Neural cell (in vitro differentiated cells): Measurements from ENCODE around the gene F13A1.

Source experiments
- EZH2 ChIP-seq: fragments of 200-600, 300-800 bp; shearing (Covaris generic), sonication (generic); IDR thresholded peaks from 2 replicates; pipeline ENCODE4 v1.6.1; 2014; ENCODE audit warnings: antibody characterized with exemption, low read length, borderline replicate concordance, mild to moderate bottlenecking; ENCODE audit not compliant: insufficient read depth, poor library complexity, severe bottlenecking
- POLR2AphosphoS5 ChIP-seq: IDR thresholded peaks from 2 replicates; pipeline ENCODE4 v1.6.1; 2012
- TAF1 ChIP-seq: IDR thresholded peaks from 2 replicates; pipeline ENCODE4 v1.6.1; 2012; ENCODE audit warnings: low read depth
- TF ChIP-seq, protein P1 (sequence below): fragments of 450-650 bp; IDR thresholded peaks from 2 replicates; pipeline ENCODE4 v1.5.1; 2014; ENCODE audit warnings: antibody characterized with exemption, mild to moderate bottlenecking, moderate library complexity; ENCODE audit not compliant: poor library complexity, severe bottlenecking

DNA sequence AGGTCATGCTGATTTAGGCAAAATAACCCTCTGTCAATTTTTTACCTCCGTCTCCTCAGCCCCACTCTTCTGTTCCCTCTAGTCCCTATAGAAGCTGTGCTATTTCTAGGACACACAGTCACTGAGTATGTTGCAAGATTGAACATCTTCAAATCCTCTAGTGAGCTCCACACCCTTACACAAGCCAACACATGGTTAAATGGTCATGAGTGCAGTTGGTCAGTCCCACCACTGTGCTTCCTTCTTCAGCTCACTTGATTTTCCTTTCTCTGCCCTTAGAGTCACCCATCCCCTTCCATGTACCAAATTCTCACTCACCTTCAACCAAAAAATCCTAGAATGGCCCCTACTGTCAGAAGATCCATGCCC is 48.2 kb upstream of the F13A1 start:
- TF ChIP-seq, protein P1, sequence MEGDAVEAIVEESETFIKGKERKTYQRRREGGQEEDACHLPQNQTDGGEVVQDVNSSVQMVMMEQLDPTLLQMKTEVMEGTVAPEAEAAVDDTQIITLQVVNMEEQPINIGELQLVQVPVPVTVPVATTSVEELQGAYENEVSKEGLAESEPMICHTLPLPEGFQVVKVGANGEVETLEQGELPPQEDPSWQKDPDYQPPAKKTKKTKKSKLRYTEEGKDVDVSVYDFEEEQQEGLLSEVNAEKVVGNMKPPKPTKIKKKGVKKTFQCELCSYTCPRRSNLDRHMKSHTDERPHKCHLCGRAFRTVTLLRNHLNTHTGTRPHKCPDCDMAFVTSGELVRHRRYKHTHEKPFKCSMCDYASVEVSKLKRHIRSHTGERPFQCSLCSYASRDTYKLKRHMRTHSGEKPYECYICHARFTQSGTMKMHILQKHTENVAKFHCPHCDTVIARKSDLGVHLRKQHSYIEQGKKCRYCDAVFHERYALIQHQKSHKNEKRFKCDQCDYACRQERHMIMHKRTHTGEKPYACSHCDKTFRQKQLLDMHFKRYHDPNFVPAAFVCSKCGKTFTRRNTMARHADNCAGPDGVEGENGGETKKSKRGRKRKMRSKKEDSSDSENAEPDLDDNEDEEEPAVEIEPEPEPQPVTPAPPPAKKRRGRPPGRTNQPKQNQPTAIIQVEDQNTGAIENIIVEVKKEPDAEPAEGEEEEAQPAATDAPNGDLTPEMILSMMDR = no peak
- TF ChIP-seq EZH2 = no peak
- no peak for TF ChIP-seq TAF1
- no peak for TF ChIP-seq POLR2AphosphoS5
